Measurements from ENCODE around the gene DHDDS. TPM values are rescaled to one million over a fixed set of nuclear protein-coding genes. Genes with fewer than 3 reads are reported as not detected.

Gene DHDDS
- total RNA-seq, 1 donor from 2014 or later = 30.5 TPM

- no peaks in the 10 kb centered on the region for H3K36me3 ChIP-seq
- peaks cover 14% of the 10 kb centered on the region for H3K27me3 Mint-ChIP-seq (ENCODE audit: insufficient read depth, low read depth)
- H3K27ac Mint-ChIP-seq = peak overlapping the region; percentile 99
- peak; percentile 98 for DNase-seq (ENCODE audit: low spot score)
- H3K27ac ChIP-seq = peak overlapping the region; percentile 98
- peaks cover 39% of the 10 kb centered on the region for H3K79me2 ChIP-seq (ENCODE audit: low read depth)
- H3F3A ChIP-seq (ENCODE audit: low read depth) = peaks cover 60% of the 10 kb centered on the region
- peak overlapping the region; percentile 90 for H3K4me3 ChIP-seq
- TF ChIP-seq CTCF (IDR thresholded peaks at IDR 0.05) = no peak
- no peak for TF ChIP-seq EZH2phosphoT487 (IDR thresholded peaks at IDR 0.05)
- no peak for TF ChIP-seq EZH2 (IDR thresholded peaks at IDR 0.05)
- H3K9me3 ChIP-seq (ENCODE audit: low read depth) = no peaks in the 10 kb centered on the region
- H3K4me2 ChIP-seq = peak overlapping the region; percentile 100
- peaks cover 34% of the 10 kb centered on the region for H4K20me1 ChIP-seq (ENCODE audit: low read depth)
- peak overlapping the region; percentile 99 for H3K4me3 Mint-ChIP-seq
- no peaks in the 10 kb centered on the region for H3K27me3 ChIP-seq
- H2AFZ ChIP-seq (replicated peaks) = no peak overlapping the region
- H3K36me3 Mint-ChIP-seq = peaks cover 8% of the 10 kb centered on the region
- H3K4me1 ChIP-seq = peaks cover 22% of the 10 kb centered on the region
- peaks cover 46% of the 10 kb centered on the region for H3K4me1 Mint-ChIP-seq
- H3K9ac ChIP-seq = peak overlapping the region; percentile 54
- no peaks in the 10 kb centered on the region for H3K9me3 Mint-ChIP-seq
Measured at GRCh38 chr1:26409191-26409807, 22.8 kb upstream of the DHDDS start.

GRCh38 chr1:26410706-26411623 is 21.2 kb upstream of the DHDDS start, which contains the start of gene LIN28A:
LIN28A (plus strand) TSS chr1:26410817; CDS start chr1:26410892, 75 bp downstream.
- H3K9me3 ChIP-seq (ENCODE audit: low read depth) = no peaks in the 10 kb centered on the region
- H3K27ac ChIP-seq = peak within 1 kb of the TSS; percentile 98
- peaks cover 2% of the 10 kb centered on the region for H3K36me3 ChIP-seq
- Mint-ChIP-seq H3K27me3 (ENCODE audit: insufficient read depth, low read depth) (peaks cover 14% of the 10 kb centered on the region), H3K27ac (peak within 1 kb of the TSS; percentile 99), H3K4me1 (peaks cover 55% of the 10 kb centered on the region), H3K4me3 (peak within 1 kb of the TSS; percentile 99), H3K36me3 (peaks cover 18% of the 10 kb centered on the region), H3K9me3 (no peaks in the 10 kb centered on the region)
- peak within 1 kb of the TSS; percentile 100 for H3K4me2 ChIP-seq
- peaks cover 51% of the 10 kb centered on the region for H4K20me1 ChIP-seq (ENCODE audit: low read depth)
- peak within 1 kb of the TSS; percentile 54 for H3K9ac ChIP-seq
- peaks cover 33% of the 10 kb centered on the region for H3K4me1 ChIP-seq
- H3K79me2 ChIP-seq (ENCODE audit: low read depth) = peaks cover 56% of the 10 kb centered on the region
- H3K27me3 ChIP-seq = no peaks in the 10 kb centered on the region
- peaks cover 71% of the 10 kb centered on the region for H3F3A ChIP-seq (ENCODE audit: low read depth)
- no peak within 1 kb of the TSS for H2AFZ ChIP-seq (replicated peaks)
- H3K4me3 ChIP-seq = peak within 1 kb of the TSS; percentile 90
- TF ChIP-seq EZH2phosphoT487 (IDR thresholded peaks at IDR 0.05) (no peak), EZH2 (IDR thresholded peaks at IDR 0.05) (no peak), CTCF (IDR thresholded peaks at IDR 0.05) (no peak)
- peak; percentile 63 for DNase-seq (ENCODE audit: low spot score)

- Histone ChIP-seq H4K20me1 (ENCODE audit: low read depth) (peaks cover 58% of the 10 kb centered on the region), H2AFZ (replicated peaks) (no peak overlapping the region), H3K9ac (peak overlapping the region; percentile 39), H3K4me1 (peaks cover 40% of the 10 kb centered on the region), H3K79me2 (ENCODE audit: low read depth) (peaks cover 63% of the 10 kb centered on the region), H3K27me3 (no peaks in the 10 kb centered on the region), H3K4me3 (peak overlapping the region; percentile 90), H3K9me3 (ENCODE audit: low read depth) (no peaks in the 10 kb centered on the region), H3K36me3 (peaks cover 4% of the 10 kb centered on the region), H3K27ac (peak overlapping the region; percentile 95), H3K4me2 (peak overlapping the region; percentile 100), H3F3A (ENCODE audit: low read depth) (peaks cover 78% of the 10 kb centered on the region)
- peaks cover 60% of the 10 kb centered on the region for H3K4me1 Mint-ChIP-seq
- H3K36me3 Mint-ChIP-seq = peaks cover 18% of the 10 kb centered on the region
- H3K4me3 Mint-ChIP-seq = peak overlapping the region; percentile 99
- peak overlapping the region; percentile 97 for H3K27ac Mint-ChIP-seq
- no peaks in the 10 kb centered on the region for H3K9me3 Mint-ChIP-seq
- TF ChIP-seq CTCF (IDR thresholded peaks at IDR 0.05) = no peak
- peak; percentile 63 for DNase-seq (ENCODE audit: low spot score)
- peaks cover 14% of the 10 kb centered on the region for H3K27me3 Mint-ChIP-seq (ENCODE audit: insufficient read depth, low read depth)
Measured at GRCh38 chr1:26411624-26412074, 20.5 kb upstream of the DHDDS start.
